GM18909 (cell line): Measurements from ENCODE around the gene PRDM15.

ENCODE experiments used
- ATAC-seq: cut with Tn5 transposase; IDR thresholded peaks from one replicate; pipeline ENCODE4 v1.9.1; 2021; ENCODE audit warnings: mild to moderate bottlenecking; ENCODE audit not compliant: unreplicated experiment, poor library complexity

Gene PRDM15

DNA sequence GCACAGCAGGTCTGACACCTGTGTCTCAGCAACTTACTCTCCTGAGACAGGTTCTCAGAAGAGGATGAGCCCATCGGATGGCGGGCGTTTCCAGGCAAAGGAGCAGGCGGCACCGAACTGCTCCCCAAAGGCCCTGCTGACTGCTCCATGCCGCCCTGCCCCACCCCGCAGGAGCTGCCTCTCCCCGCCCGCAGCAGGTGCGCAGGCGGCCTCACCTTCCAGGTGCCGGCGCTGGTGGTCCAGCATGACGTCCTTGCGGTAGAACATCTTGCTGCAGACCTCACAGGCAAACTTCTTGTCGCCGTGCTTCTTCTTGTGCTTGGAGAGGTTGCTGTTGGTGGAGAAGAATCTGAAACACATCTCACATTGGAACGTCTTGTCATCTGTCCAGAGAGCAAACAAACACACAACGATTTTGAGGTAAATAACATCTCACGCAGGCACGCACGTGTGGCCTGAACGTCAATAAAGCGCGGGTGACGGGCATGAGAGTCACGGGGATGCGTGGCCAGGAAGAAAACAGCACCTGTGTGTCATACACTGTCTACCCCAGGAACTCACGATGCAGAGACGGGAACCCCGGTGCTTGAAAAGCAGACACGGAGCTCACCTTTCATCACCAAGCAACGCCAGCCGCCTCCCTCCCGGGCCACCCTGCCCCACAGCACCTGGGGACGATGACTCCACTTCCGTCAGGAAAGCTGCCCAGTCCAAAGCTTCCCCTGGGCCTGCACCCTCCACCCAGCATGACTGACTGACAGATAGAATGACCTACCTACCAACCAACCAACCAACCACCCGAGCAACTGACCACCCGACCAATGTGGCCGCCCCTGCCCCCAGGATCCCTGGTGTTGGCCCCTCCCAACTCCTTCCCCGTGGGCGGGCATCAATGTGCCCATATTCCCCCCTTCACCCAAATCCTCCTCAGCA, 50.9 kb downstream of the PRDM15 start:
- no peak for ATAC-seq

DNA sequence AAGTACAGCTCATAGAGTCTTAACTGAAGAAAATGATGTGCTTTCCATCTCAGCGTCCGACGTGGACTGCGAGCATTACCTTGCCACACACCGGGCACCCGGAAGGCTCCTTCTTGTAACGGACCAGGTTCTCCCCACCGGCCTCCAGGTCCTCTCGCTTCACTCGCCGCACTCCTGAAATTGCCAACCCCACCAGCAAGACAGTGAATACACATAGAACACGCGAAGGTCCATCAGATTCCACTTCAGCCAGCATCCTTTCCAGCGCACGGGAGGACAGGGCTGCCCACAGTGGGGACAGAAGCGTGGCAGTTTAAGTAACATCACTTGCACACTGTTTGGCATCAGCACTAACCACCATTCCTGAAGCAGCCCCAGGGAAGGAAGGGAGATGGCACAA, 53.3 kb downstream of the PRDM15 start:
- no peak for ATAC-seq

DNA sequence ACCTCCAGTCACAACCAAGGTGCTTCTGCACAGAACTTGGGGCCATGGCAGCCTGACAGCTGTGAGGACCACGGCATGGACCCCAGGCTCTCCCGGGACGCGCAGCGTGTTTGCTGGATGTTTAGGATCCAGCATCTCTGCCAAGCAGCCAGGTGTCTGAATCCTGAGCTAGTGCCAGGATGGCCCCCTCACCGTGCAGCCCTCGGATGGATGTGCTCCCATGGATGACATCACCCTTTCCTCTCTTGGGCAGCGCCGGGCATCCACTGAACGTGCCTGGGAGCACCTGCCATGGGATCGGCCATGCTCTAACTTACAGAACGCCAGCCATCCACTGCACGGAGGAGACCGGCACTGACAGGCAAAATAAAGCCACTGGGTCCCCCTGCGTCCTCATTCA, 53.9 kb downstream of the PRDM15 start:
- ATAC-seq, result no peak

DNA sequence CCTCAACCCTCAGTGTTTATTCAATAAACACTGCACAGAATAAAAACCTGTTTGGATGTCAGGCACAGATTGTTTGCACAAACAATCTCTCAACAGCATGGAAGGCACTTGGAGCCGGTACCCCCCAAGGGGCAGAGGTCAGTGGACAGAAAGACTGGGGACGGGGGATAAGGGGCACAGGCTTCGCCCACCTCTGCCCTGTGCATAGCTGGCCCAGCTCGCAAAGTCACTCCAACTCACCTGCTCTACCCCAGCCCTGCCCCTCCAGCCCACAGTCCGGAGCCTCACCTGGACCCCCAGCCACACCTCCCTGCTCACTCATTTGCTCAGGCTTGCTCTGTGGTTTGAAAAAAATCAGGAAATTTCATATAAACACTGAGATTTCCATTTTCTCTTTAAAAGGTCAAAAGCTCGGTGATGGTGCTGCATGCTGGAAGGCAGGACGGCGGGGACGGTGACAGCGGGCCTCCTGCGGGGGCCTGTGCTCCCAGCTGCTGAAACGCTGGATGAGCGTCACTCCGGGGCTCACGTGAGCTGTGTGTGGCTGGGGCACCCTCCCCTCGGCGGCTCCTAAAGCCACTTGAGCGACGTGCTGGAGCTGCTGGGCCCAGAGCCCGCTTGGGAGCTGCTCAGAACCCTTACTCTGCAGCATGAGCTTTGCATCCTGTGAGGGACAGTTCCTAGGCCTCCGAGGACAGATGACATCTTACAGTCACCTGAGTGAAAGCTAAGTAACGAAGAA, 54.5 kb downstream of the PRDM15 start:
- no peak for ATAC-seq

DNA sequence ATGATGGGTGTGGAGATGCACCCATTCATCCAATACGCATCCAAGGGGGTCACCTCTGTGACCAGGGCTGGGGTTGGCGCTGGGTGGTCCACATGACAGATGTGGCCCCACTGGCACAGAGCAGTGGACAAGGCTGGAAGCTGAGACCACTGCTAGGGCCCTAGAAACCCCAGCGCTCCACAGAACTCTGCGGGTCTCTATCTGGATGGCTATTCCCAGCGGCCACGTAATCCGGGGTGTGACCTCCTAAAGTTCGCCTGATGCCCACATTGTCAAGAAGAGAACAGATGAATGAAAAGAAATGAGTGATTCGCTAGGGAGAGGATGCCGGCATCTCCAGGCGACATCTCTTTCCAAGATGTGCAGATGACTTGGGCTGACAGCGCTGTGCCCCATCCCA, 55.2 kb downstream of the PRDM15 start:
- no peak for ATAC-seq

DNA sequence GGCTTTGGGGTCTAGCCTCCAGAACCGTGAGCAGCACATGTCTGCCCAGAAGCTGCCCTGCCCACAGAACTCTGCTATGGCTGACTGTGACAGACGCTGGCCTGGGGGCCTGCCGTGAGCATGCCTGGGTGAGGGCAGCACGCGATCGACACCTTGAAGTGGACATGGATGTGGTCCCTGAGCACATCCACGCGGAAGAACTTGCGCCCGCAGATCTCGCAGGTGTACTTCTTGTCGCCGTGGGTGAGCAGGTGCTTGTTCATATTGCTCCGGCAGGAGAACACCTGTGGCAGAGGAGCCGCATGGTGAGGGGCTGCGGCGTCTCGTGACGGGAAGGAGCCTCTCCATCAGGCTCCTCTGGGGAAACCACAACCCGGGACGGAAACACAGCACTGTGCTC, 56.0 kb downstream of the PRDM15 start:
- ATAC-seq, result no peak

DNA sequence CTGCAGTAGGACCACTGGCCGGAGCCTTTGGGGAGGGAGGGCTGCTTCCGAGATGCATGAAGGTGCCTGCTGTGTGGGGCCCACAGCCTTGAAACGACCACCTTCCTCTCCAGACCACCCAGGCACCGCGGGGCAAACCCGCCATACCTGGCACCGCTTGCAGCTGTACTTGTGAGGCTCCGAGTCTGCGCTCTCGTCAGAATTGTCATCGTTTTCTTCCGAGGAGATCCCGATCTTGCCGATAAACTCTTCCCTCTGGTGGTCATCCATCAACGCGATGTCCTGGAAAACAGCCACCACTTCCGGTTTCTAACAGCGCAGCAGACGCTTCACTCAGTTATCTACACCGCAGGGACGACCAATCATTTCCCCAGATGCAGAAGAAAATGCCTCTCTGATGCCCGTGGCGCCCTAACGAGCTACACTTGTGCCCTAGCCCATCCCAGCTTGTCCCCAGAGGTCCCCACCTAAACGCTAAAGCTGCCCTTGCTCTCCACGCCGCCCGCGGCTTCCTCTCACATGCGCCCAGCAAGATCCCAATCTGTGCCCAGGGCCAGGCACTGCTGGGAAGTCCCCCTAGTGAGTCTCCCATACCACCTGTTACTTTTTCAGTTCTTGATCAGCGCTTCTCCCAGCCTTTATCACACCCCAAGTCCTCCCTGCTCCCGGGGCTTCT, 57.2 kb downstream of the PRDM15 start:
- ATAC-seq, result no peak

DNA sequence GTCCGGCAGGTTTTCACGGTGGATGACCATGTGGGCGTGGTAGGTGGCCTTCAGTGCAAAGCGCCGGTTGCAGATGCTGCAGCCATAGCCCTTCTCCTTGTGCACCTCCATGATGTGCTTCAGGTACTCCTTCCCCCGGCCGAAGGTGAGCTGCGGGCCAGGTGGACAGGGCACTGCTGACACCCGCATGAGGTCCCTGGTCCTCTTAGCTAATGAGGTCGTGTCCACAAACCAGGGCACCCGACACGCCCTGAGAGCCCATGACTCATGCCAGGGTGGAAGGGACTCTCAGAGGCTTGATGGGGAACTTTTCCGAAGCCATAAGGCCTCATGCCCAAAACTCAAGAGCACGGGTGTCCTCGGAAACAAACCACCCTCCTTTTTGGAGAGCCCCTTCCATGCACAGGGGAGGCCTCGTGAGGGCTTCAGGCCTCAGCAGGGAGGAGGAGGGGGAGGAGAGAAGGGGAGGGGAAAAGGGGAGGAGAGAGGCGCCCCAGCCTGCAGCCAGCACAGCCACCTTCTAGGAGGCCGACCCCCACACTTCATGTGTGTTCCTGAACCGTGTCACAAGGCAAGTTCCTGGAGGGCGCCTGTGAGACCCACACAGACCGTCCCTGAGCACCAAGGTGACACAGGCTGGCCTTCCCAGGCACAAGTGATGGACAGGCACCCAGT, 57.9 kb downstream of the PRDM15 start:
- ATAC-seq, result no peak

DNA sequence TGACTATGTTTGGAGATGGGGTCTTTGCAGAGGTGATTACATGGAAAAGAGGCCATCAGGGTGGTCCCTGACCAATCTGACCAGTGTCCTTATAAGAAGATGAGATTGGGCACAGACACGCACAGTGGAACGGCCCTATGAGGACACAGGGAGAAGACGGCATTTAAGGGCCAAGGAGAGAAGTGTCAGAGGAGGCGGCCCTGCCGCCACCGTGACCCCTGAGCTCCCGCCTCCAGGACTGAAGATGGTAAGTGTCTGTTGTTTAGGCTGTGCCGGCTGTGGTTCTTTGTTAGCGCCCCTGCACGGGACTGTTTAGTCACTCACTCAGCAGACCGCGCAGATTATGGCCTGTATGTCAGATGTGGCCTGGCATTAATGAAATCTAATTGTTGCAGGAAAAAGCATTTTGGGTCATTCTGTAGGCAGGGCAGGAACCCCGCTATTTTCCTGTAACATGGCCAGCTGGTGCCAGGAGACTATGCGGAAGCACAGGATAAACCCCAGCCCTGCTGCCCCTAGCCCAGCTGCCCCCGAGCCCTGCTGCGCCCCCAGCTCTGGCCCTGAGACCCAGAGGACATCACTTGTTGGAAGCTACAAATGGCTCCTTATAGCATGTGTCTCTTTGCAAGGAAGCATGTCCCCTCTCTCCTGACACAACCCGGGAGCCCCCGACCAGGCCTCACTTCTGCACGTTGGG, 58.6 kb downstream of the PRDM15 start:
- ATAC-seq, result no peak

DNA sequence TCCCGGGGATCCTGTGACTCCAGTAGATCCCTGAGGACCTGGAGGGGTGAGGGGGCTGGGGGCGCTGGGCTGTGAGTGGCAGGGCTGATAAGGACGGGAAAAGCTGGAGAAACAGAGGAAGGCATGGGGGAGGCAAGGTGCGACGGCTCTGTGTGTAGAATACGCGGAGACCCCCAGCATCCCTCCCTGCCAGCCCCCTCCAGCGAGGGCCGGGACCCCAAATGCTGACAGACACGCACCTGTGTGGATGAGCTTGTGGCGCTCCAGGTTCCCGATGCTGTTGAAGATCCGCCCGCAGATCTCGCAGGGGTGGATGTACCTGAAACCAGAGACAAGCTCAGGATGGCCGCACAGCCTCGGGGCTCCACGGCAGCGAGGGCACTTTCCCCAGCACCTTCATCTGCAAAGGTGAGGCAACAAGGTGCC, 59.3 kb downstream of the PRDM15 start:
- ATAC-seq, result no peak

DNA sequence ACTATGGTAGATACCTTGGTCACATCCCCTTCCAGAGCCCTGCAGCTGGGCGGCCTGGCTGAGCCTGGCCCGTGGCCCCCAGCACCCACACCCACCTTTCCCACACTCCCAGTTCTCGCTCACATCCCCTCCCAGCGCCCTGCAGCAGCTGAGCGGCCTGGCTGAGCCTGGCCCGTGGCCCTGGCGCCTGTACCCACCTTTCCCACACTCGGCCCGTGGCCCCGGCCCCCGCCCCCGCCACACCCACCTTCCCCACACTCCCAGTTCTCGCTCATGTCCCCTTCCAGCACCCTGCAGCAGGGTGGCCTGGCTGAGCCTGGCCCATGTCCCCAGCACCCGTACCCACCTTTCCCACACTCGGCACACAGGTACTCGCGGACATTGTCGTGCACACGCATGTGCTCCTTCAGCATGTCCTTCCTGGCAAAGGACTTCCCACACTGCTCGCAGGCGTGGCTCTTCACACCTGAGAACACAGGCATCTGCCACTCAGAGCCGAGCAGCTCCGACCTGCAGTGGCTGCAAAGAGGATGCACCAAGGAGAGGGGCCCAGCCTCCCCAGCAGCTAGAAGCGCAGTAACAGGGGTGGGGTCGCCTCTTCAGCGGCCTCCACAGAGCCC, 59.8 kb downstream of the PRDM15 start:
- ATAC-seq, result no peak

DNA sequence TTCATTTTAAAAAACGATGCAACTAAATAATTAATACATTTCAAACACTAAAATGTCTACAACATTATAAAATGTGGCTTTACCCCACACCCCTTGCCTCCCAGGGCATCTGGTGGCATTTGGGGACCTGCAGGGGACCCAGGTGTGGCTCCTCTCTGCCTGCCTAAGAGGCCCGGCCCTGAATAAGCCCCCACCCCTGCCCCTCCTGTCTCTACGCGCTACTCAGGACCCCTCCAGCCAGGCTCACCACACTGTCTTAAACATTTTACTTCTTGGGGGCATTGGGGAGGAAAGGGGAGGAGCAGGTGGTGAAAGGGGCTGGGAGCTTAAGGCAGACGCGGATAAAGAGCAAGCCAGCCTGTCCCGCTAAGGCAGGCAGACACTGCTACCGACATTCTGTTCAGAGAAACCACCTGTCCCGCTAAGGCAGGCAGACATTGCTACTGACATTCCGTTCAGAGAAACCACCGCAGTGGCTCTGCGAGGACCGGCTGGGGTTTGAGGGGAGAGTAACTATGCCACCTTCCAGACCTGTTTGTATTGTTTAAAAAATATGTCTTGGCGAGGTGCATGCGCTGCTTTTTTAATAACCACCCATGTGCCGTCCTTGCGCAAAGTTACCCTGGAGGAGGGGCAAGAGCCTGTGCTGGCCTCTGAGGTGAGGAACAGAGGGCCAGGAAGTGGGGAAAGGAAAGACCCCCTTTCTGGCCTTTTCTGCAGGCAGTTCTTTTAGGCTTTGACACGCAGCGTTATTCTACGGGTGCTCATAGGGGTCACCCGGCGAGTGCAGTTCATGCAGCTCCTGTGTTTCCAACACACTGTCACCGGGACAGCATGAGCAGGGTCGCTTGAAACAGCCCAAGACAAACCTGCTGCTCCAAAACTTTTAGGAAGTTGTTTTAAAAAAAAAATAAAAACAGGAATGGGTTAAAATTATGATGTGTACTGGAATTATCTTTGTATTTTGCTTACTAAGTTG, 61.0 kb downstream of the PRDM15 start:
- no peak for ATAC-seq

DNA sequence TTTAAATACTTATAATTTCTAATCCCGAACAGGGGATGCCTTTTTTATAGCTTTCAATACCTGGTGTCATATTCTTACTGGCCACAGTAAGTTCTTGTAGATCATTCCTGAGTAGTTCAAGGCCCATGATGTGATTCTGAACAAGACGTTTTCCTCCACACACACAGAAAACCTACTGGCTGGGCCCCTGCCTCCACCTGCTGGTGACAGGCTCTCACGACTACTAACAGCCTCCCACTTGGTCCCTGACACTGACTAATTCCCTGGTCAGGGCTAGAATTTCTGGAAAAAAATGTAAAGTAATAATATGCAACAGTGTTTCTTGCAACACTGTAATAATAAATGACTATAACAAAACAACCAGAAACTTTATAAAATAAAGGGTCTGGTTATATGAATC, 61.9 kb downstream of the PRDM15 start:
- ATAC-seq, result no peak

DNA sequence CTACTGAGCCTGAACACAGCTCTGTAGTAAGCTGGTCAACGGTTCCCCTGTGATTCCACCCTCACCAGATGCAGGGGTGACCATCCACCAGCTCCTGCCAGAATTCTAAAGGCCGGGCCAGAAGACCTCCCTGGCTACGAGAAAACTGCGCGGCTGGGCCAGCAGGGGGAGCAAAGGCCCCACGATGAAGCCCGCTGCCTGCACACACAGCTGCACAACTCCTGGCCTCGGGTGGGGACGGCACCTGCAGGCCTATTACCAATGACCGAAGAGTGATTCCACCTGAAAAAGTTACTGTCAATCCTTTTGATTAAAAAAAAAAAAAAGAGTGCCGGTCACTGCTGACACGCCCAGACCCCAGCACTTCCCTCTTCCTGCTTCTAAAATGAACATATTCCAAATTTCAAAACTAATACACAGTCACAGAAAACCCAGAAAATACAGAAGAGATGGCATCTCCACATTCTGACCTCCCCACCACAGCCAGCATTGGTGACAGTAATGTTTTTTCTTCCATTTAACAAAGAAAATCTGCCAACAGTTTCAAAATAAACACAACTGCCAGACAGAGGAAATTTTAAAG, 62.5 kb downstream of the PRDM15 start:
- peak; percentile 72 for ATAC-seq

DNA sequence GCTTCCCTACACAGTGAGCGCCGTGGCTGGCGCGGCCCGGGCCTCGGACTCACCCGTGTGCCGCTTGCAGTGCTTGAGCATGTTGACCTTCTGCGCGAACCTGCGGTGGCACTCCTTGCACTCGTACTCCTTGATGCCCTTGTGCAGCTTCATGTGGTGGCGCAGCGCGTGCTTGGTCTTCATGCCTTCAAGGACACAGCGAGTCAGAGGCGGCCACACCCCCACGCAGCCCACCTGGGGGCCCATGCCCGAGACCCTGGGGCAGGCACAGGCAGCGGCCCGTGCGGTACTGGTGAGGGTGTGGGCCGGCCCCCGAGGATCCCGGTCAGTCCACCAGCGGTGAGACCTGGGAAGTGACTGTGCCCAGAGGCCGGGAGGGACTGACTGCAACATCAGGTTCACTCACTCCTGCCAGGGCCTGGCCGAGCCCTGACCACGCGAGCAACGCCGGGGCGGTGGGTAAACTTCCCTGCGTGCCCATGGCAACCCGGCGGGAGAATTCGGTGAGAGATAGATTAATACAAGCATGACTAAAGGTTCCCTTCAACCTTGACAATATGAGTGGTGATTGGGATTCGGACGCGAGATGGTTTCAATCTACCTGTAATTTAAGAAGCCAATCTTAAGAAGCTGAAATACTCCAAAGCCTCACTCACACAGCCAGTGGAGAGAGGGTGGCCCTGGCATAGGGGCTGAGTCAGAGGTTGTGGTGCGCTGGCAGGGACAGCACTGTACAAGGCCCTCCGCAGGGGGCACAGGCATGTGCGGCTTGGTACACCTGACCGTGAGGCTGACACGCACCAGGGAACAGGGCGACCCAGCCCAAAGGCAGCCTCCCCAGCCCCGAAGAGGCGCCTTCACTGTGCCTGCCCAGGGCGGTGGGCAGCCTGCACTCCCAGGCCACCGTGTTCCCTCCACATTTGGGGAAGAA, 63.2 kb downstream of the PRDM15 start:
- ATAC-seq, result no peak

DNA sequence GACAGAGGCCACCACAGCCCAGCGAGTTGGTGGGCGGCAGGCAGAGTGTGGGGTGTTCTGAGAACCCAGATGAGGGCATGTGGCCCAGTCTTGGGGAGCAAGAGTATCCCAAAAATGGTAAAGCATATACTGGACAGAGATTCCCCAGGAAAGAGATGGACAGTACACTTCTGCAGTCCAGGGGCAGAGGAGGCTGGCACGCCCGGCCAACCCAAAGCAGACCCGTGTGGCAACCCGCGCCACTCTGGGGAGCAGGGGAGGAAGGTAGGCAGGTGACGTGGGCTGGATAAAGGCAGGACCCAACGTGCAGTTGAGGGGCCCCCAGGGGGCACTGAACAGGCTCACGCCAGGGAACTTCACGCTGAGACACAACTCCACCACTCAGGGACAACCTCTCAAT, 65.9 kb downstream of the PRDM15 start:
- no peak for ATAC-seq

DNA sequence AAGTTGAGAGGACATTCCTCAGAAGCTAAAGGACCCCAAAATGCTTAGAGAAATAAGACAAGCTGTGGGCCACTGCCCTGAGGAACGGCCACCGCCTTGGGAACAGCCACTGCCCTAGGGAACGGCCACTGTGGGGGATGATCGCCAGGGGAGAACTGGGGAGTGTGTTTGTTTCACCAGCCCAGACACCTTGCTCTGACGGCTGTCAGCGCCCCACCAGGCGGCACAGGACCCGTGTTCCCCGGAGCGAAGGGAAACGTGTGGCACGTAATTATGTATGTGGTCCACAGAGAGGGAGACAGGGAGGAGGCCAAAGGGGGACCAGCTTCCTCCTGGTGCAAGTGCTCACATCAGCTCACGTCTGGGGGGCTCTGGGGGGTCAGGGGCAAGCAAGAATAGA, 66.5 kb downstream of the PRDM15 start:
- no peak for ATAC-seq
